ENCODE results near the gene TMEM94. TPM values are rescaled to one million over a fixed set of nuclear protein-coding genes. Genes with fewer than 3 reads are reported as not detected.

TMEM94 gene
- total and polyA plus RNA-seq, 2 of the 13 experiments (the other 11 are each of a cell fraction or from before 2014, with no cell fraction given): 32.6 to 134 TPM

- TF ChIP-seq MEIS1 (CRISPR knock-in tag; IDR thresholded peaks at IDR 0.05; ENCODE audit: borderline replicate concordance): peak; percentile 75; the same call in 1 of the 2 replicates
- no peak for TF ChIP-seq ZFP36L1 (CRISPR knock-in tag; IDR thresholded peaks at IDR 0.05)
- TF ChIP-seq ZBTB34 (CRISPR knock-in tag; IDR thresholded peaks at IDR 0.05): 0 out of 2 replicates have a peak, but pooled peaks have one; percentile 49
- peak; percentile 92 for TF ChIP-seq ZNF333 (CRISPR knock-in tag; IDR thresholded peaks at IDR 0.05; ENCODE audit: borderline replicate concordance)
- no peak for TF ChIP-seq CREB1 (IDR thresholded peaks at IDR 0.05)
- TF ChIP-seq CREB1 (CRISPR knock-in tag; IDR thresholded peaks at IDR 0.05): no peak
- peak; percentile 84; the same call in 1 of the 2 replicates for TF ChIP-seq ZNF12 (CRISPR knock-in tag; IDR thresholded peaks at IDR 0.05)
- peak; percentile 95; the same call in 1 of the 2 replicates for TF ChIP-seq FUBP1 (CRISPR knock-in tag; IDR thresholded peaks at IDR 0.05; ENCODE audit: borderline replicate concordance)
- TF ChIP-seq ZNF614 (CRISPR knock-in tag; IDR thresholded peaks at IDR 0.05; ENCODE audit: borderline replicate concordance): peak; percentile 68; the same call in 1 of the 2 replicates
- TF ChIP-seq ZNF446 (CRISPR knock-in tag; IDR thresholded peaks at IDR 0.05): peak; percentile 99
- TF ChIP-seq ZNF260 (CRISPR knock-in tag; IDR thresholded peaks at IDR 0.05; ENCODE audit: borderline replicate concordance, low read depth): 0 out of 2 replicates have a peak, but pooled peaks have one; percentile 84
- TF ChIP-seq ZNF629 (CRISPR knock-in tag; conservative IDR thresholded peaks at IDR 0.05): peak; percentile 47; the same call in 1 of the 2 replicates
- no peak for TF ChIP-seq NPAS2 (CRISPR knock-in tag; IDR thresholded peaks at IDR 0.05; ENCODE audit: borderline replicate concordance)
- TF ChIP-seq GTF2F1 (IDR thresholded peaks at IDR 0.05; ENCODE audit: low read length): no peak
- no peak for TF ChIP-seq TCF7 (IDR thresholded peaks at IDR 0.05; ENCODE audit: low read depth)
- TF ChIP-seq ZNF136 (CRISPR knock-in tag; IDR thresholded peaks at IDR 0.05; ENCODE audit: low read depth): peak; percentile 98; the same call in 1 of the 2 replicates
- TF ChIP-seq HNRNPL (IDR thresholded peaks at IDR 0.05; ENCODE audit: low read depth, low read length): peak; percentile 81
- peak; percentile 94 for TF ChIP-seq MEIS2 (CRISPR knock-in tag; IDR thresholded peaks at IDR 0.05)
- TF ChIP-seq ZBTB8A (CRISPR knock-in tag; IDR thresholded peaks at IDR 0.05; ENCODE audit: borderline replicate concordance, low read depth): peak; percentile 94; the same call in 1 of the 2 replicates
- TF ChIP-seq ERF (CRISPR knock-in tag; IDR thresholded peaks at IDR 0.05): peak; percentile 89
- TF ChIP-seq ZNF33B (CRISPR knock-in tag; IDR thresholded peaks at IDR 0.05): peak; percentile 98
- peak; percentile 99 for TF ChIP-seq THAP8 (CRISPR knock-in tag; IDR thresholded peaks at IDR 0.05; ENCODE audit: borderline replicate concordance)
- TF ChIP-seq BRF2 (CRISPR knock-in tag; IDR thresholded peaks at IDR 0.05): peak; percentile 94
Observed at GRCh38 chr17:75515496-75516254, 59.2 kb downstream of the TMEM94 start, which contains the start of gene CASKIN2 (continued).

Measured in HepG2 (cell line).